OCI-LY3 (cell line): Measurements from ENCODE around the gene GPBAR1.

Source experiments
- H2AFZ ChIP-seq: fragments of 200-600, 300-600 bp; shearing (Covaris generic); 2 replicates; pipeline ENCODE4 v1.6.0; 2014; ENCODE audit warnings: antibody characterized with exemption, low read depth, low read length
- H3K27ac ChIP-seq: fragments of 200-600, 300-600 bp; sonication (generic); 2 replicates; pipeline ENCODE4 v1.5.1; 2014; ENCODE audit warnings: mild to moderate bottlenecking, low read length, moderate library complexity, mixed read lengths
- H3K27me3 ChIP-seq: fragments of 200-600, 300-600 bp; sonication (generic); 2 replicates; pipeline ENCODE4 v1.6.1; 2014; ENCODE audit warnings: low read depth, low read length, mixed read lengths
- H3K36me3 ChIP-seq: fragments of 200-600, 300-600 bp; sonication (generic); replicated peaks from 2 replicates; pipeline ENCODE3; 2014; ENCODE audit warnings: low read depth, low read length, mixed read lengths
- H3K4me1 ChIP-seq: fragments of 300-600, 200-600 bp; sonication (generic); 2 replicates; pipeline ENCODE4 v1.6.1; 2014; ENCODE audit warnings: low read length, mixed read lengths
- H3K4me2 ChIP-seq: fragments of 200-600, 300-600 bp; sonication (generic); 2 replicates; pipeline ENCODE4 v1.6.1; 2014; ENCODE audit warnings: low read length, mixed read lengths
- H3K4me3 ChIP-seq: fragments of 300-600, 200-600 bp; sonication (generic); 2 replicates; pipeline ENCODE4 v1.5.1; 2014; ENCODE audit warnings: antibody characterized with exemption, mild to moderate bottlenecking, low read length, moderate library complexity
- H3K79me2 ChIP-seq: fragments of 300-600, 200-600 bp; shearing (Covaris generic); 2 replicates; pipeline ENCODE4 v1.6.1; 2014; ENCODE audit warnings: mild to moderate bottlenecking, low read length, mixed read lengths
- H3K9ac ChIP-seq: fragments of 300-600, 200-600 bp; shearing (Covaris generic); 2 replicates; pipeline ENCODE4 v1.6.0; 2014; ENCODE audit warnings: mild to moderate bottlenecking, low read length, moderate library complexity
- H3K9me3 ChIP-seq: fragments of 200-600, 300-600 bp; shearing (Covaris generic); 2 replicates; pipeline ENCODE4 v1.6.1; 2014; ENCODE audit warnings: low read length, mixed read lengths; ENCODE audit not compliant: insufficient read depth
- H4K20me1 ChIP-seq: fragments of 200-600, 300-600 bp; sonication (generic); 2 replicates; pipeline ENCODE4 v1.6.1; 2016; ENCODE audit warnings: low read length, mixed read lengths; ENCODE audit not compliant: insufficient read depth
- CTCF ChIP-seq: fragments of 200-600, 300-600 bp; sonication (generic); IDR thresholded peaks from 2 replicates; pipeline ENCODE4 v1.5.1; 2014; ENCODE audit warnings: antibody characterized with exemption, low read length, low read depth
- EZH2phosphoT487 ChIP-seq: fragments of 200-600 bp; shearing (Covaris generic); IDR thresholded peaks from 2 replicates; pipeline ENCODE4 v1.6.1; 2018; ENCODE audit warnings: antibody characterized with exemption, mixed run types, low read depth

Gene GPBAR1

GRCh38 chr2:218217360-218218267 is 43.2 kb upstream of the GPBAR1 start:
- peak overlapping the region; percentile 97 for H3K4me2 ChIP-seq
- no peaks in the 10 kb centered on the region for H3K9me3 ChIP-seq
- peak overlapping the region; percentile 100 for H3K27ac ChIP-seq
- peaks cover 44% of the 10 kb centered on the region for H3K4me1 ChIP-seq
- peaks cover 60% of the 10 kb centered on the region for H3K79me2 ChIP-seq
- no peak for TF ChIP-seq EZH2phosphoT487
- no peaks in the 10 kb centered on the region for H3K27me3 ChIP-seq
- no peak overlapping the region for H2AFZ ChIP-seq
- H3K4me3 ChIP-seq: peak overlapping the region; percentile 97
- H3K9ac ChIP-seq: peak overlapping the region; percentile 100
- peaks cover 37% of the 10 kb centered on the region for H3K36me3 ChIP-seq
- H4K20me1 ChIP-seq: peaks cover 28% of the 10 kb centered on the region

GRCh38 chr2:218218268-218219185 is 42.3 kb upstream of the GPBAR1 start:
- Histone ChIP-seq H2AFZ (no peak overlapping the region), H3K27ac (peak overlapping the region; percentile 100)

GRCh38 chr2:218219934-218220333 is 40.9 kb upstream of the GPBAR1 start:
- Histone ChIP-seq H3K36me3 (peaks cover 50% of the 10 kb centered on the region), H3K27ac (peak overlapping the region; percentile 100), H3K9ac (peak overlapping the region; percentile 100), H3K4me2 (peak overlapping the region; percentile 97), H4K20me1 (peaks cover 51% of the 10 kb centered on the region), H3K79me2 (peaks cover 83% of the 10 kb centered on the region), H3K4me3 (peak overlapping the region; percentile 97), H2AFZ (no peak overlapping the region), H3K27me3 (no peaks in the 10 kb centered on the region), H3K4me1 (peaks cover 67% of the 10 kb centered on the region), H3K9me3 (no peaks in the 10 kb centered on the region)
- TF ChIP-seq CTCF: no peak
- no peak for TF ChIP-seq EZH2phosphoT487

More at GRCh38 chr2:218218268-218219185, 42.3 kb upstream of the GPBAR1 start:
- H4K20me1 ChIP-seq: peaks cover 37% of the 10 kb centered on the region
- H3K4me3 ChIP-seq: peak overlapping the region; percentile 97
- no peaks in the 10 kb centered on the region for H3K9me3 ChIP-seq
- no peak for TF ChIP-seq EZH2phosphoT487
- TF ChIP-seq CTCF: no peak
- H3K27me3 ChIP-seq: no peaks in the 10 kb centered on the region
- peaks cover 37% of the 10 kb centered on the region for H3K36me3 ChIP-seq
- H3K9ac ChIP-seq: peak overlapping the region; percentile 100
- peaks cover 69% of the 10 kb centered on the region for H3K79me2 ChIP-seq
- H3K4me1 ChIP-seq: peaks cover 53% of the 10 kb centered on the region
- H3K4me2 ChIP-seq: peak overlapping the region; percentile 97

GRCh38 chr2:218221000-218221399 is 39.8 kb upstream of the GPBAR1 start:
- TF ChIP-seq CTCF (no peak), EZH2phosphoT487 (no peak)
- H4K20me1 ChIP-seq: peaks cover 61% of the 10 kb centered on the region
- H3K9ac ChIP-seq: peak overlapping the region; percentile 100
- peaks cover 77% of the 10 kb centered on the region for H3K4me1 ChIP-seq
- H3K27me3 ChIP-seq: no peaks in the 10 kb centered on the region
- H3K4me3 ChIP-seq: peak overlapping the region; percentile 97
- H3K4me2 ChIP-seq: peak overlapping the region; percentile 97
- no peak overlapping the region for H2AFZ ChIP-seq
- H3K36me3 ChIP-seq: peaks cover 59% of the 10 kb centered on the region
- H3K9me3 ChIP-seq: no peaks in the 10 kb centered on the region
- peaks cover 92% of the 10 kb centered on the region for H3K79me2 ChIP-seq
- peak overlapping the region; percentile 100 for H3K27ac ChIP-seq
